Lower lobe of right lung (tissue), 2 donors: ENCODE results near the gene SCP2. TPM values are rescaled to one million over a fixed set of nuclear protein-coding genes. Genes with fewer than 3 reads are reported as not detected.

Experiments
- ATAC-seq, 2 donors: fragments of 200-7000 bp; cut with Tn5 transposase; one replicate each; pipeline ENCODE4 v1.9.1; 2020 to 2022; ENCODE audit warnings: mild to moderate bottlenecking in 2 of 2, moderate library complexity in 2 of 2
- DNase-seq: peaks from one replicate; pipeline ENCODE4 v3.0.0-alpha.2; 2020
- H3K27ac ChIP-seq: fragments of 200-600 bp; one replicate; pipeline ENCODE4 v1.8.0; 2022
- H3K27me3 ChIP-seq: fragments of 200-600 bp; one replicate; pipeline ENCODE4 v1.8.0; 2022; ENCODE audit warnings: low read depth
- H3K36me3 ChIP-seq: fragments of 200-600 bp; one replicate; pipeline ENCODE4 v1.8.0; 2022; ENCODE audit warnings: mild to moderate bottlenecking
- H3K4me1 ChIP-seq: fragments of 200-600 bp; one replicate; pipeline ENCODE4 v1.8.0; 2022
- H3K4me3 ChIP-seq: fragments of 200-600 bp; one replicate; pipeline ENCODE4 v1.8.0; 2022; ENCODE audit warnings: mild to moderate bottlenecking
- H3K9me3 ChIP-seq: fragments of 200-600 bp; one replicate; pipeline ENCODE4 v1.8.0; 2022
- intact Hi-C: fragments of 100-400 bp; cut with DNase I; formaldehyde crosslinking; loops from one replicate; pipeline ENCODE4 v1.11.0; 2022
- total RNA-seq: library from RNA; stranded (reverse); fragmentation: NEBNext Ultra II Directional; extraction: Animal tissue kit (Norgen Biotek cat#: 25700); gene quantifications from one replicate; pipeline ENCODE4 v1.2.1, GENCODE V29; 2021
- TF ChIP-seq, protein P1 (sequence below): fragments of 200-600 bp; IDR thresholded peaks from one replicate; pipeline ENCODE4 v1.8.0; 2022; ENCODE audit warnings: antibody characterized with exemption, mild to moderate bottlenecking
- donor health status: DM: no; HTN: yes; CAD: no; lungs with severe emphysema.

SCP2 gene
- total RNA-seq, 1 donor from 2014 or later, result 148 TPM

DNA sequence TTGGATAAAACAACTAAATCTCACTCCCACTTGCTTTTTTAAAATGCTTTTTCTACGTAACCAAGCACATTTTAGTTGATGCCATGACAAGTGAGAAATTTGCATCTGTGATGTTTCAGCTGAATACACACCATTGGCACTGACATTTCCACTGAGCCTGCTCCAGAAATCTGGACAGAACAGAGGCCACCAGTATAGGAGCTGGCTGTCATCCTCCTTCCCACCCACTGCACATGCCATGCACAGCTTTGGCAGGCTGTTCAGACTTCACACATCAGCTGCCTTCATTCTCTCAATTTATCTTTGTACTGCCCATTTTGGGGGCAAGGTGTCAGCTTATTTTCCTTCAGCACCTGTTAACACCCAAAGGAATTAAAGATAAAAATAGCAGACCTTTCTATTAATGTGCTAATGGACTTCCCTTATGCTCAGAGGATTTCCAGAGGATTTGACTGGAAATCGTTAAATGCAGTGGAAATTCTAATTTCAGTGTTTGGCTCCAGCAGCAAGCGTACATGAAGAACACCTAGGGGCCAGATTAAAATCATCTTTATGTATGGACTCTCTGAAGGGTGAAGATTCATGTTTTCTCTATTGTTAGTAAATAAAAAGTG is 122.0 kb downstream of the SCP2 start:
- Histone ChIP-seq H3K4me1 (no peaks in the 10 kb centered on the region), H3K27ac (no peak overlapping the region), H3K4me3 (no peak overlapping the region), H3K9me3 (no peaks in the 10 kb centered on the region), H3K36me3 (peaks cover 45% of the 10 kb centered on the region), H3K27me3 (no peaks in the 10 kb centered on the region)
- intact Hi-C loops, result no loop called here
- no peak for ATAC-seq
- TF ChIP-seq, protein P1, sequence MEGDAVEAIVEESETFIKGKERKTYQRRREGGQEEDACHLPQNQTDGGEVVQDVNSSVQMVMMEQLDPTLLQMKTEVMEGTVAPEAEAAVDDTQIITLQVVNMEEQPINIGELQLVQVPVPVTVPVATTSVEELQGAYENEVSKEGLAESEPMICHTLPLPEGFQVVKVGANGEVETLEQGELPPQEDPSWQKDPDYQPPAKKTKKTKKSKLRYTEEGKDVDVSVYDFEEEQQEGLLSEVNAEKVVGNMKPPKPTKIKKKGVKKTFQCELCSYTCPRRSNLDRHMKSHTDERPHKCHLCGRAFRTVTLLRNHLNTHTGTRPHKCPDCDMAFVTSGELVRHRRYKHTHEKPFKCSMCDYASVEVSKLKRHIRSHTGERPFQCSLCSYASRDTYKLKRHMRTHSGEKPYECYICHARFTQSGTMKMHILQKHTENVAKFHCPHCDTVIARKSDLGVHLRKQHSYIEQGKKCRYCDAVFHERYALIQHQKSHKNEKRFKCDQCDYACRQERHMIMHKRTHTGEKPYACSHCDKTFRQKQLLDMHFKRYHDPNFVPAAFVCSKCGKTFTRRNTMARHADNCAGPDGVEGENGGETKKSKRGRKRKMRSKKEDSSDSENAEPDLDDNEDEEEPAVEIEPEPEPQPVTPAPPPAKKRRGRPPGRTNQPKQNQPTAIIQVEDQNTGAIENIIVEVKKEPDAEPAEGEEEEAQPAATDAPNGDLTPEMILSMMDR, result no peak
- DNase-seq, result no peak

DNA sequence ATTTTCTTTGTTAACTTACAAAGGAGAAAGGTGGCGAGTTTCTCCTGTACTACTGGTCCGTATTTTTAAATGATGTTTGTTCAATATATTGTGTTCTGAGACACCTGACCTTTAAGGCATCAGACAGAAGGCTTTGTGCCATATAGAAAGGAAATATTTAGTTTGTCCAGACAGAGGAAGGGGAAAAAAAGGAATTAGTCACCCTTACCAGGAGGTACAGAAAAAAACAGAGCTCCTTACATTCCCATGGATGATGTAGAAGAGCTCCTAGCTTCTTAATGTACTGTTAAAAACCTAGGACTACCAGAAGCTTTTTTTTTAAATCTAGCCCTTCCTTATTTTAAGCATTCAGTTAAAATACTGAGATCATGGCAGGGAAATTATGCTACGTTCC is 122.5 kb downstream of the SCP2 start:
- H3K4me3 ChIP-seq, result no peak overlapping the region
- DNase-seq (no peak), ATAC-seq (no peak)
- no peaks in the 10 kb centered on the region for H3K9me3 ChIP-seq
- TF ChIP-seq, protein P1, result no peak
- H3K27me3 ChIP-seq, result no peaks in the 10 kb centered on the region
- intact Hi-C loops, result no loop called here
- H3K27ac ChIP-seq, result no peak overlapping the region
- peaks cover 45% of the 10 kb centered on the region for H3K36me3 ChIP-seq
- no peaks in the 10 kb centered on the region for H3K4me1 ChIP-seq

DNA sequence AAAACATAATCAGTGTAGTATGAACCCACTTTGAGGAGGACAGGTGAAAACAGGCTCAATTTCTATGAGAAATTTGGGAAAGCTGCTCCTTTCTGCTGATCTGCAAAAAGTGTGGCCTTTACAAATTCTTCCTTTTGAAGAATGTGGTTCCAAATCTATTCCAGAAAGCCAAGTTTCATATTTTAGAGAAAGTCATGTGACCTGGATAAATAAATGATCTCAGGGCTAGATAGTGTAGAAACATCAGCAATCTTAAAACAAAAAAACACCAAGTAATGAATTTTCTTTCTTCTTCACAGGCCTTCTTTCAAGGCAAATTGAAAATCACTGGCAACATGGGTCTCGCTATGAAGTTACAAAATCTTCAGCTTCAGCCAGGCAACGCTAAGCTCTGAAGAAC is 123.2 kb downstream of the SCP2 start:
- Histone ChIP-seq H3K4me1 (no peaks in the 10 kb centered on the region), H3K4me3 (no peak overlapping the region), H3K27ac (no peak overlapping the region), H3K9me3 (no peaks in the 10 kb centered on the region), H3K27me3 (no peaks in the 10 kb centered on the region), H3K36me3 (peaks cover 45% of the 10 kb centered on the region)
- DNase-seq (no peak), ATAC-seq (no peak)
- TF ChIP-seq, protein P1, result no peak
- intact Hi-C loops, result no loop called here

DNA sequence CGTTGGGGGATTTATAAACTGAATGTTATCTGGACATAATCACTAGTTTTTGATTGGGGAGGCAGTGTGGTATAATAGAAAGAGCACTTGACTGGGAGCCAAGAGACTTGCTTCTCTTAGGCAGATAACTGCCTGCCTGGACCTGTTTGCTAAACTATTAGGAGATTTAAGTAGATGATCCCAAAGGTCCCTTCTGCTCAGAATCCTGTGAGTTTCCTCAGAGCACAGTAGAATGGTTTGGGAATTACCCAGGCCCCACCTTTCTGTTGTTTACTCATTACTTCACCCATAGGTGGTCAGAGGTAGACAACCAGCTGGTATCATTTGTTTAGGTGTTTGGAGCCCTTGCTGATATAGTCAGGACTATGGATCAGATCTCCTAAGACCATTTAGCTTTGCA is 124.6 kb downstream of the SCP2 start:
- no peak overlapping the region for H3K4me3 ChIP-seq
- DNase-seq (no peak), ATAC-seq (no peak)
- TF ChIP-seq, protein P1, result no peak
- H3K36me3 ChIP-seq, result peaks cover 45% of the 10 kb centered on the region
- H3K27ac ChIP-seq, result no peak overlapping the region
- H3K9me3 ChIP-seq, result no peaks in the 10 kb centered on the region
- no peaks in the 10 kb centered on the region for H3K27me3 ChIP-seq
- intact Hi-C loops, result no loop called here
- H3K4me1 ChIP-seq, result no peaks in the 10 kb centered on the region

DNA sequence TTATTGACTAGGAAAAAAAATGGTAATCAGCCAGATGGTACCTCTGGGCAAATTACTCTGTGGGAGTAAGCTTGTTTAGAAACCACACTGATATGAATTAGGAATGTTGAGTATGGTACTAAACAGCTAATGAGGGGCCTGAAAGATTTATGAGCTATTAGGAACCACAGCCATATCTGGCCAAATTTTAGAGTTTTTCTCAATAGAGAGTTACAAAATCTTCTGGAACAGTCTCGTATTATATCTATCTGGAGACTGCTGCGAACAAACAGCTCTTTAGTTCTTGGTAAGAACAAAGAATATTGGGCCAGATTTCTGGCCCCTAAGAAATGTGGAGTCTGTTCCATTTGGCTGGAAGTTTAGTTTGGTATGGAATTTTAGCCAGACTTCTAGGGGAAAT is 130.1 kb downstream of the SCP2 start:
- H3K9me3 ChIP-seq, result no peaks in the 10 kb centered on the region
- DNase-seq (no peak), ATAC-seq (no peak)
- TF ChIP-seq, protein P1, result no peak
- no peak overlapping the region for H3K4me3 ChIP-seq
- H3K27ac ChIP-seq, result no peak overlapping the region
- intact Hi-C loops, result no loop called here
- H3K4me1 ChIP-seq, result peaks cover 2% of the 10 kb centered on the region
- H3K36me3 ChIP-seq, result peaks cover 12% of the 10 kb centered on the region
- H3K27me3 ChIP-seq, result peaks cover 11% of the 10 kb centered on the region
